GM12873 (cell line): ENCODE measurements around the gene SLC16A1.

Experiments
- TF ChIP-seq, protein P1 (sequence below): IDR thresholded peaks from 2 replicates; pipeline ENCODE4 v1.5.1; 2012; ENCODE audit warnings: low read depth, mild to moderate bottlenecking, moderate library complexity, low read length, control low read depth; ENCODE audit not compliant: insufficient read depth; ENCODE audit errors: missing control alignments

SLC16A1 gene, protein sequence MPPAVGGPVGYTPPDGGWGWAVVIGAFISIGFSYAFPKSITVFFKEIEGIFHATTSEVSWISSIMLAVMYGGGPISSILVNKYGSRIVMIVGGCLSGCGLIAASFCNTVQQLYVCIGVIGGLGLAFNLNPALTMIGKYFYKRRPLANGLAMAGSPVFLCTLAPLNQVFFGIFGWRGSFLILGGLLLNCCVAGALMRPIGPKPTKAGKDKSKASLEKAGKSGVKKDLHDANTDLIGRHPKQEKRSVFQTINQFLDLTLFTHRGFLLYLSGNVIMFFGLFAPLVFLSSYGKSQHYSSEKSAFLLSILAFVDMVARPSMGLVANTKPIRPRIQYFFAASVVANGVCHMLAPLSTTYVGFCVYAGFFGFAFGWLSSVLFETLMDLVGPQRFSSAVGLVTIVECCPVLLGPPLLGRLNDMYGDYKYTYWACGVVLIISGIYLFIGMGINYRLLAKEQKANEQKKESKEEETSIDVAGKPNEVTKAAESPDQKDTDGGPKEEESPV

DNA sequence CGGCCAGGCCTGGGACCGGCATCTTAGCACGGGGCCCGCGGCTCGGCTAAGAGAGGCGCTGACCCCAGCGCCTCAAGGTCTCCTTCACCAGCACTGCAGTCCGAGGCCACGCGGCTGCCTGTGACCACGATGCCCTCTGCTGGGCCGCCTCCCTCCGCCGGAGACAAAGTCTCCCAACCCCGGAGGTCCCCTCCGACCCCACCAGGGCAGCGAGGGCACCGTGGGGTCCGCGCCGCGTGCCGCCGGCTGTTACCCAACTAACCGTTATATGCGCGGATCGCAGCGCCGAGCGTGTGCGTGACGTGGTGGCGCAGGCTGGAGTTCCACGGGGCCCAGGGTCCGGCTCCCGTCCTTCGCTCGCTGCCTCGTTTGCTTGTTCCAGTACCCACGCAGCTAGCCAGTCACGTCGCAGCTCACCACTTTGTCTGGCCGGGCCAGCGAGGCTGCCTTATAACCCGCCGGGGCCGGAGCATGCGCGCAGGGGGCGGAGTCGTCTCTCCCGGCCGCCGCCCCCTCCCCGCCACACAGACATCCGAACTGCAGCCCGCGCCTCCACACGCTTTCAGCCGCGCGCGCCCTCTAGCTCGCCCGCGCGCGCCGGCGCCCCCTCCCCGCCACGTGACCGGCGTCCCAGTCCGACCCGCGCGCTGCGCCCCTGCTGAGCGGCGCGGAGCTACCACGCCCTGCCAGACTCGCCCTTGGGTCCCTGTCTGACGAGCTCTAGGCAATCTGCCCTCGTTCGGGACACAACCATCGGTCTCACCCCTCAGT lies at the start of gene SLC16A1:
TSS of gene SLC16A1 (minus strand) at position 424 of the 771 bp plus-strand sequence. CDS start 26,888 bp downstream, outside the sequence.
- TF ChIP-seq, protein P1, sequence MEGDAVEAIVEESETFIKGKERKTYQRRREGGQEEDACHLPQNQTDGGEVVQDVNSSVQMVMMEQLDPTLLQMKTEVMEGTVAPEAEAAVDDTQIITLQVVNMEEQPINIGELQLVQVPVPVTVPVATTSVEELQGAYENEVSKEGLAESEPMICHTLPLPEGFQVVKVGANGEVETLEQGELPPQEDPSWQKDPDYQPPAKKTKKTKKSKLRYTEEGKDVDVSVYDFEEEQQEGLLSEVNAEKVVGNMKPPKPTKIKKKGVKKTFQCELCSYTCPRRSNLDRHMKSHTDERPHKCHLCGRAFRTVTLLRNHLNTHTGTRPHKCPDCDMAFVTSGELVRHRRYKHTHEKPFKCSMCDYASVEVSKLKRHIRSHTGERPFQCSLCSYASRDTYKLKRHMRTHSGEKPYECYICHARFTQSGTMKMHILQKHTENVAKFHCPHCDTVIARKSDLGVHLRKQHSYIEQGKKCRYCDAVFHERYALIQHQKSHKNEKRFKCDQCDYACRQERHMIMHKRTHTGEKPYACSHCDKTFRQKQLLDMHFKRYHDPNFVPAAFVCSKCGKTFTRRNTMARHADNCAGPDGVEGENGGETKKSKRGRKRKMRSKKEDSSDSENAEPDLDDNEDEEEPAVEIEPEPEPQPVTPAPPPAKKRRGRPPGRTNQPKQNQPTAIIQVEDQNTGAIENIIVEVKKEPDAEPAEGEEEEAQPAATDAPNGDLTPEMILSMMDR: no peak

DNA sequence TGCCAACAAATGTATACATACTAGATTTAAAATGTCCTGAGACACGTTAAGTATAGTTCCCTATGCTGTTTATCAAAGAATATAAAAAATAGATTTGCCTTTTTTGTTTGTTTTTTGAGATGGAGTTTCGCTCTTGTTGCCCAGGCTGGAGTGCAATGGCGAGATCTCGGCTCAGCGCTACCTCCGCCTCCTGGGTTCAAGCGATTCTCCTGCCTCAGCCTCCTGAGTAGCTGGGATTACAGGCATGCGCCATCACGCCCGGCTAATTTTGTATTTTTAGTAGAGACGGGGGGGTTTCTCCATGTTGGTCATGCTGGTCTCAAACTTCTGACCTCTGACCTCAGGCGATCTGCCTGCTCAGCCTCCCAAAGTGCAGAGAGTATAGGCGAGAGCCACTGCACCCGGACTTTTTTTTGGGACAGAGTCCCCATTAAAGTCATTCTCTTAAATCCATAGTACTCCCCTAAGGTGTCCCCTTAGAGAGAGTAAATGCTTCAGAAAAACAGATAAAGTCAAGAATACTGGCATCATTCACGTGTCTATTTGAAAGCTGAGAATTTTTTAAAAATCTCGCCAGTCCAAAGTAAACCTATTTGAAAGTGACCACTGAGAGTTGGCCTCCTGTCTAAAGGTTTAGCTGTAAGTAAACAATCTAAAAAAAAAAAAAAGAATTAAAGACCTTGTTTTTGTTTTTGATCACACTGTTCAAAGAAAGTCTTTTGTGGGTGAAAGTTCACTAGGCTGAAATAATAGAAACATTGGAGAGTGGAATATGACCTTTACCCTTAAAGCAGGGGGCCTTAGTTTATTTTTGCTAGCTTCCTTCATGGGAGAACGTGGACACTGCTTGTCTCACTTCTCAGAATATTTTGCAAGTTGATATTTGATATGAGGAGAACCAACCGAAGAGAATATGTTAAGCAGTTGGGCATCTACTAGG lies 48.0 kb upstream of the SLC16A1 start:
- TF ChIP-seq, protein P1: no peak

DNA sequence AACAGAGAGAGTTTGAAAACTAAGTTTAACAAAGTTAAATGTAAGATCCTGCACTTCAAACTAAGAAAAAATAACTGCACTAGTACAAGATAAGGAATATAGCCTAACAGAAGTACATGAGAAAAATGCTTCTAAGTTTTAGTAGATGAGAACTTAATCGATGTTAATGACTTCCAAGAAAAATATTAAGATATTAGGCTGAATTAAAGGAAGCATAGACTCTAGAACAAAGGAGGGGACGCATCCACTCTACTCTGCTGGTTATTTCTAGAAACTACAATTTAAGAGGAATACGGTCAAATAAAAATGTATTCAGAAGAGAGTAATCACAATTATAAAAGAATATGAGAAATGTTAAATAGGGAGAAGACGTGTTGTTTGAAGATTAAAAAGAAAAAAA lies 46.3 kb upstream of the SLC16A1 start:
- TF ChIP-seq, protein P1: no peak

DNA sequence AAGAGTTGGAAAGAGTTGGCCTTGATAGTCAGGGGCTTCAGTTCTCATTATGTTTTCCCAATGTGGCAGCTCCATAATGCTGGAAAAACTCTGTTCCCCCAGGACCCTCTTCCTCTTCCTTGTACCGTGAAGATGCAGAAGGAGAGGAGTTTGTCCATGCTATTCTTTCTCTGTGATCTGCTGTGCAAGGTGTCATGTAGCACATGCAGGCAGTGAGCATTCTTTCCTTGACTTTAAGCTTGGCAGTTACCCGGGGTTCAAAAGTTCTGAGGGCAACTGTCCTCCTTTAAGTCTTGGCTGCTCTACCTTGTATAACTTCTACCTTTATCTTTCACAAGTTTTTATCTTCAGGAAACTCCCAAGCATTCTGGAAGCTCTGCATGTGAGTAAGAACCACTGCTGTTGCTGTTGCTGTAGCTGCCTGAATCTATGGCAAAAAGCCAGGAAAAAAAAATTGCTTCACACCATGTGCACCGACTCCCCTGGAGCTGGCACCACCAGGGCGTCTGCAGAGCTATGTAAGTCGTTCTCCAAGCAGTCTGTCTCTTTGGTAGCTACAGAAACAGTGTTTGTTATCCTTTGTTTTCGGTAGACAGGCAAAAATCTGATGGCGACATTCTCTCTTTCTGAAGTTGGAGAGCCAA lies 42.7 kb upstream of the SLC16A1 start:
- TF ChIP-seq, protein P1: no peak

DNA sequence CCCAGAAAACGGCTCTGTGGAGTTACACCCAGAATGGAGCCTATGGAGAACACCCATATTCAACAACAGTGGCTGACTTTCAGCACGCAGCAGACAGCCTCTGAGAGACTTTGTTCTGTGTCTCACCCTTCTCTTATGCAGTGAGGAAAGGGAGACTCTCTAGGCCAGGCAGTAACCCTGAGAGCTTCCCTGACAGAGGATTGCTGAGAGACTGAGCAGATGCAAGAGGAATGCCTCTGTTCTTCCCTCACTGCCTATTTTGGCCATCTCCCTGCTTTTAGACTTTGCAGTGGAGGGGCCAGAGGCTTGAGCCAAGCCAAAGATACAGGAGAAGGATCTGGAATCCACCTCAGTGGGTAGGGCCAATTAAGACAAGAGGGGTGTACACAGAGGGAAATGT lies 41.8 kb upstream of the SLC16A1 start:
- TF ChIP-seq, protein P1: no peak

DNA sequence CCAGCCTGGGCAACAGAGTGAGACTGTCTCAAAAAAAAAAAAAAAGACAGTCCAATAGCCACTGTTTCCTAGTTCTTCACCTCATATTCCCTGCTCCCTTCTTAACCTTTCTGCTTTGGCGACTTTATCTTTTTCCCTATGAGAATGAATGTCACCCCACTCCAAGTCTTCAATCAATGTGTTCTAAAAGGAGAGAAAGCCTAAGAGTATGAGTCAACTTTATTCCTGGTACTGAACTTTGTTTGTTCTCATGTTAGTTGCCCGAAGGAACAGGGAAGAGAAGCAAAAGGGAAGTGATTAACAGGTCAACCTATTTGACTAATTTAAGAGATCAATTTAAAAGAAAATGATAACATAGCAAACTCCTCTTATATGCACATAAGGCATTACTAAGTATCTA lies 39.9 kb upstream of the SLC16A1 start:
- TF ChIP-seq, protein P1: no peak
